ENCODE measurements around the gene GPA33. TPM values are rescaled to one million over a fixed set of nuclear protein-coding genes. Genes with fewer than 3 reads are reported as not detected.

The GPA33 gene
- total and polyA plus RNA-seq, 8 donors = 0.03 to 51.3 (median 2.2) TPM; not detected in 4

GRCh38 chr1:167084757-167085156 lies 5.4 kb downstream of the GPA33 start:
- intact Hi-C loops (cut with DNase I; ENCODE audit: low total_unique reads) = no loop called here
- peaks cover 0 to 12% (median 0%) of the 10 kb centered on the region in 3 donors for H3K27me3 ChIP-seq
- H3K4me3 ChIP-seq = no peak overlapping the region
- no peaks in the 10 kb centered on the region for H3K36me3 ChIP-seq
- H3K27ac ChIP-seq = no peak overlapping the region
- H3K4me1 ChIP-seq = peaks cover 0 to 14% (median 3%) of the 10 kb centered on the region in 4 donors
- TF ChIP-seq EP300 (IDR thresholded peaks at IDR 0.05) (no peak), POLR2AphosphoS5 (IDR thresholded peaks at IDR 0.05) (no peak), POLR2A (IDR thresholded peaks at IDR 0.05) (no peak), CTCF (IDR thresholded peaks at IDR 0.05) (no peak)
- H3K9me3 ChIP-seq = no peaks in the 10 kb centered on the region
- no peak for DNase-seq

- Histone ChIP-seq H3K4me1 (peaks cover 0 to 14% (median 3%) of the 10 kb centered on the region in 4 donors), H3K9me3 (no peaks in the 10 kb centered on the region), H3K4me3 (no peak overlapping the region), H3K36me3 (no peaks in the 10 kb centered on the region), H3K27ac (no peak overlapping the region), H3K27me3 (peaks cover 0 to 12% (median 0%) of the 10 kb centered on the region in 3 donors)
- DNase-seq = no peak
- no peak for TF ChIP-seq POLR2A (IDR thresholded peaks at IDR 0.05)
- no peak for TF ChIP-seq CTCF (IDR thresholded peaks at IDR 0.05)
- TF ChIP-seq POLR2AphosphoS5 (IDR thresholded peaks at IDR 0.05) = no peak
- no peak for TF ChIP-seq EP300 (IDR thresholded peaks at IDR 0.05)
- WGBS, 5 donors = 53 to 93% (median 84%) methylated on average over 3 of the region's 3 CpGs
- intact Hi-C loops (cut with DNase I; ENCODE audit: low total_unique reads) = no loop called here
These were observed 6.3 kb downstream of the GPA33 start for GRCh38 chr1:167083871-167084270.

GRCh38 chr1:167083066-167083665 lies 7.0 kb downstream of the GPA33 start:
- intact Hi-C loops (cut with DNase I; ENCODE audit: low total_unique reads) = no loop called here

GRCh38 chr1:167082511-167083027 lies 7.6 kb downstream of the GPA33 start:
- Histone ChIP-seq H3K9me3 (no peaks in the 10 kb centered on the region), H3K27ac (peak overlapping the region; percentile 24 to 75 (median 61)), H3K27me3 (peaks cover 0 to 12% (median 0%) of the 10 kb centered on the region in 3 donors), H3K36me3 (no peaks in the 10 kb centered on the region), H3K4me1 (peaks cover 0 to 14% (median 3%) of the 10 kb centered on the region in 4 donors), H3K4me3 (no peak overlapping the region)
- DNase-seq = peak; percentile 66 to 88
- 38 to 64% (median 44%) methylated on average over 11 of the region's 11 CpGs for WGBS, 5 donors
- no peak for TF ChIP-seq POLR2A (IDR thresholded peaks at IDR 0.05)
- TF ChIP-seq POLR2AphosphoS5 (IDR thresholded peaks at IDR 0.05) = peak in 2 of 3 donors; percentile 67 to 74
- intact Hi-C loops (cut with DNase I; ENCODE audit: low total_unique reads) = no loop called here

More at GRCh38 chr1:167083066-167083665, 7.0 kb downstream of the GPA33 start:
- WGBS, 5 donors = 17 to 28% (median 25%) methylated on average over 6 of the region's 6 CpGs
- no peak for TF ChIP-seq CTCF (IDR thresholded peaks at IDR 0.05)
- no peak for TF ChIP-seq POLR2A (IDR thresholded peaks at IDR 0.05)
- no peak for TF ChIP-seq POLR2AphosphoS5 (IDR thresholded peaks at IDR 0.05)
- TF ChIP-seq EP300 (IDR thresholded peaks at IDR 0.05) = no peak
- no peak overlapping the region for H3K4me3 ChIP-seq
- peaks cover 0 to 14% (median 3%) of the 10 kb centered on the region in 4 donors for H3K4me1 ChIP-seq
- peak; percentile 50 to 54 for DNase-seq
- H3K36me3 ChIP-seq = no peaks in the 10 kb centered on the region
- H3K27ac ChIP-seq = peak overlapping the region; percentile 24 to 75 (median 61)
- peaks cover 0 to 12% (median 0%) of the 10 kb centered on the region in 3 donors for H3K27me3 ChIP-seq
- H3K9me3 ChIP-seq = no peaks in the 10 kb centered on the region
